RKO (cell line): ENCODE measurements around the gene EDDM3A.

Experiments used
- DNase-seq: peaks from one replicate; pipeline ENCODE4 v3.0.0-alpha.2; 2016; ENCODE audit warnings: low spot score

The EDDM3A gene

DNA sequence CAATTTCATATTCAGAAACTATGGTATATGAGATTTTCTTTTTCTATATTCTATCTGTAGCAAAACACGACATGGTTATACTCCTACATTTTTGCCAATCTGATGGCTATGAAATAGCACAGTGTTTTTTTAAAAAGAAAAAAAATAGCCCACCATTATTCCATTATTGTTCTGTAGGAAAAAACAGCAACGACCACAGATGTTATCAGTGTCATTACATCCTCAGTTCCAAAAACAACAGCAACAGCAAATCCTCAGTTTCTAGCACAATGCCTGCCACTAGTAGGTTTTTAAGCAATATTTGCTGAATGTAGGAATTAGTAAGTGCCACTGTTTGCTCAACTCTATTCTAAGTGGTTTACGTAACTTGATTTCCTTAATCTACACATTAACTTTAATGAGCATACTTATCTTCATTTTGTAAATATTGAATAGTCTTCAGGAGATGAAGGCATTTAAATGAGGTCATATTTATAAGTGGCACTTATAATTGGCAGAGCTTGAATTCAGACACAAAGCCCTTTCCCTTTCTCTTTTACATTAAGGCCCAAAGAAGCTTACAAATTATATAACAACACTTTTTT, 43.6 kb downstream of the EDDM3A start:
- no peak for DNase-seq

DNA sequence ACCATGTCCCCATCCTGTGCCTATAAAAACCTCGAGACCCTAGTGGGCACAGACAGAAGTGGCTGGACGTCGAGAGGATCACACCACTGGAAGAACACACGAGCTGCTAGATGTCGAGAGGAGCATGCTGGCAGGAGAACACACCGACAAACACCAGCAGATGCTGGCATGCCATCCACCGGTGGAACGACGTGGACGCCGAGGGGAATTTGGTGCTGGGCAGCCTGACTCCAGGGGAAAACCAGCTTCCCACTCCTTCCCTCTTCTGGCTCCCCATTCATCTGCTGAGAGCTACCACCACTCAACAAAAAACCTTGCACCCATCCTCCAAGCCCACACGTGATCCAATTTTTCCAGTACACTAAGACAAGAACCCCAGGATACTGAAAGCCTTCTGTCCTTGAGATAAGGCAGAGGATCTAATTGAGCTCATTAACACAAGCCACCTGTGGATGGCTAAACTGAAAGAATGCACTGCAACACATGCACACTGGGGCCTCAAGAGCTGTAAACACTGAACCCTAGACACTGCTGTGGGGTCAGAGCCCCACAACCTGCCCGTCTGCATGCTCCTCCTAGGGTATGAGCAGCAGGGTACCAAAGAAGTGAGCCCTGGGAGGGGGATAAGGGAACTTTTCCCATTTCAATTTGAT, 44.9 kb downstream of the EDDM3A start:
- no peak for DNase-seq

DNA sequence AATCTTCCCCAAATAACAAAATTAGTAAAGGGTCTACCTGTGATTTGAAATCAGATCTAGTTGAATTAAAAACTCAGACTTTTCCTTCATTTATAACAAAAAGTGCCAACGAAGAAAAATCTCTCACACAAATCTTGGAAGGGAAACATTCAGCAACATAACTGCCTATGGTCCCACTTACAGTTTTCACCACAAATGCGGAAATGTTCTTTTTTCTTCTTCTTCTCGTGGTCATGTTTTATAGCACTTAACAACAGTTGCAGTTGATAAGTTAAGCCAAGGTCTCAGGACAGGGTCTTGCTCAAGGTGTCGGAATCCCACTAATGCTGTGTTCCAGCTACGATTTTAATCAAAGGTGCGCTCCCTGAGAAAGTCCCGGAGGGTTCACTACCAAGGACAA, 45.5 kb downstream of the EDDM3A start:
- no peak for DNase-seq

DNA sequence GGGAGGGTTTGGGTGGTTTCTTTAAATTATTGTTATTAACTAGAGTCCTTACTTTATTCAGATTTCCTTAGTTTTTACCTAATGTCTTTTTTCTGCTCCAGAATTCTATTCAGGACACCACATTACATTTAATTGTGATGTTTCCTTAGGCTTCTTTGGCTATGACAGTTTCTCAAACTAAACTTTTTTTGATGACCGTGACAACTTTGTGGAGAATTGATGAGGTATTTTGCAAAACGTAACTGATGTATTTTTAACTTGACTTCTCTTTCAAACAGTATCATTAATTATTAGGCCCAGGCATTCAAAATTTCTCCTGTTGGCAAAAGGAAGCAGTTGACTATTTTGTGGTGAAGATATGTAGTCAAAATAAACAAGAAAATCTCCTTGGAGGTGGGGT, 45.9 kb downstream of the EDDM3A start:
- no peak for DNase-seq

DNA sequence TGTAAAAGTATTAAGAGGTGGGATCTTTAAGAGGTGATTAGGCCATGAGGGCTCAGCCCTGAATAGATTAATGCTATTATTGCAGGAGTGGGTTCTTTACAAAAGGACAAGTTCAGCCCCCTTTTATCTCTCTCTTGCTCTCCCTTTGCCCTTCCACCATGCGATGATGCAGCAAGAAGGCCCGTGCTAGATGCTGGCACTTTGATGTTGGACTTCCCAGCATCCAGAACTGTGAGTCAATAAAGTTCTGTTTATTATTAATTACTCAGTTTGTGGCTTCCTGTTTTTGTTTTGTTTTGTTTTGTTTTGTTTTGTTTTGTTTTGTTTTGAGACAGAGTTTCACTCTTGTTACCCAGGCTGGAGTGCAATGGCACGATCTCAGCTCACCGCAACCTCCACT, 46.9 kb downstream of the EDDM3A start:
- DNase-seq: no peak

DNA sequence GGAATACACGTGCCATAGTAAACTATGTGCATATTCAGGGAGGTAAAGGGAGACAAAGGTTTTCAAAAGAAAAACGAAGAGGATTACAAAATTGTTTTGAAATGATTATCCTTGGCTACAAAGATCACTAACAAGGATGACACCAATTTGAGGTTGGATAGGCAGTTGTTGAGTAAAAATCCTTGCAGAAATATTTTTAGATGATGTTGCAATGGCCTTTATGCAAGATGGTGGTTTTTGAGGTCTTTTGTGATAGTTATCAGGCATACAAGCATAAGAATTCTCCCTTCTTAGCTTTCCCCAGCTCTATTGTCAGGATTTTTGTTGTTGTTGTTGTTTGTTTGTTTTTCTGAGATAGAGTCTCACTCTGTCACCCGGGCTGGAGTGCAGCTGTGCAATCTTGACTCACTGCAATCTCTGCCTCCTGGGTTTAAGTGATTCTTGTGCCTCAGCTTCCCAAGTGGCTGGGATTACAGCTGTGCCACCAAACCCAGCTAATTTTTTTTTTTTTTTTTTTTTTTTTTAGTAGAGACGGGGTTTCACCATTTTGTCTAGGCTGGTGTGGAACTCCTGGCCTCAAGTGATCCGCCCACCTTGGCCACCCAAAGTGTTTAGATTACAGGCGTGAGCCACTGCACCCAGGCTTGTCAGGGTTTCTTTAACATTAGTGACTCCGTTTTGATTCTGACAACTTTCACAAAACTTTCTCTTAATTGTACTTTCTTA, 49.1 kb downstream of the EDDM3A start:
- no peak for DNase-seq

DNA sequence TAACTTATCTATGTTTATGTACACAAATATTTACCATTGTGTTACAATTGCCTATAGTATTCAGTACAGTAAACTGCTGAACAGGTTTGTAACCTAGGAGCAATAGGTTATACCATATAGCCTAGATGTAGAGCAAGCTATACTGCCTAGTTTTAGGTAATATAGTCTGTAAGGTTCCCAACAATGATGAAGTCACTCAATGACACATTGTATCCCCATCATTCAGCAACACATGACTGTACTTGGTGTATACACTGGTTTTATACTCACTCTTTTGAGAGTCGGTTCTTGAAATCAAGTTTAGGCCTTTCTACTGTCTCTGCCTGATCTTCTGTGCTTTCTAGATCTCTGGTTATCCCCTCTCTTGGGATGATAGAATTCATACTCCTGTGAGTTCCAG, 51.5 kb downstream of the EDDM3A start:
- peak; percentile 61 for DNase-seq
